Hematopoietic multipotent progenitor cell treated with erythropoietin and hydrocortisone succinate and interleukin-3 and kit ligand, for 8 days (in vitro differentiated cells): ENCODE measurements around the gene RANBP17.

Source experiments
- DNase-seq: peaks from one replicate; pipeline ENCODE4 v3.0.0-alpha.2; 2015

The RANBP17 gene

DNA sequence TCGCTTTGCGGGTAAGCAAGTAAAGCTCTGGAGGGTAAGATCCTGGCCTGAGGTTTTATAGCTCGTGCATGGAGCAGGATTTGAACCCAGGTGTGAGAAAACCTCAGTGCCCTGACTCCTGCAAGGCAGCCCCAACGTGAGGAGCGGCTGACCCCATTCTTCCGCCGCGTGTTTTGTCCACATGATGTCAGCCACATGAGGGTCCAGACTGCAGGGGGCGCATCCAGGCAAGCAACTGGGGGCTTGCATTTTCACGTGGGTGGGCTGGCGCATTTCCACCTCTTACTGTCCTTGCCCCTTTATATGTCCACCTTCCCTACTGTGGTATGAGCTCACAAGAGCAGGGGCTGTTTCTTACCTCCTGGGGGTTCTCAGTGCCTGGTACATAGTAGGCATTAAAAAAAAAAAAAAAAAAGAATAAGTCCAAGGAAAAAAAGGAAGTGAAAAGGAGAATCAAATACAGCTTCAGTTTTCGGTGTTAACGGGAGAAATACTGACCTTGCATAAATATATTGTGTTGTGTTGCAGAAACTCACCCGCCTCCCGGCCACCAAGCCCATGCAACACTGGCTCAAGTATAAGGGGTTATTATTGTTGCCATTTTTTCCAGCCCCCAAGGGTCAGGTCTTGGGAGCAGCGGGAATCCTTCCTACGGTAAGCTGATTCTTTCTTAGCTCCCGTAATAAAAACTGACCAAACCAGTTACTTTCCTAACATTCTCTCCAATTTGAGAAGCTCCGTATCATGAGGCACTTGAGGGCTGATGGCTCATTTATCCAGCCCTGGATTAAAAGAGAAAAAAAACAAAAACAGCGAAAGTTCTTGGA, 462.2 kb downstream of the RANBP17 start:
- DNase-seq: no peak

DNA sequence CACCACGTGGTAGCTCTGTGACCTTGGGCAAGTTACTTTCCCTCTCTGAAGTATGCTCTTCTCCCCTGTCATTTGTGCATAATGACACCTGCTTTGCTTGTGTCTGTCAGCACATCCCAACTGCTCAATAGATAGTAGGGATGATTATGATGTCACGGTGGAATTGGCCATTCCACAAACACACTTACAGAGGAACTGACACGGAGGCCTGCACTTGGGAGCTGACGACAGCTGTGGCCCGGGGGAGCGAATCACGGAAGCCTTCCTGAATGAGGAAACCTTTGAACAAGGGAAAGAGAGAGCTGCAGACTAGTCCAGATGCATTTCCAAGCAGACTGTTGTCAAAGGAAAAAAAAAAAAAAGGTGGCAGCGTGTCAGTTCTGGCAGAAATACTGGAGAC, 468.2 kb downstream of the RANBP17 start:
- no peak for DNase-seq

DNA sequence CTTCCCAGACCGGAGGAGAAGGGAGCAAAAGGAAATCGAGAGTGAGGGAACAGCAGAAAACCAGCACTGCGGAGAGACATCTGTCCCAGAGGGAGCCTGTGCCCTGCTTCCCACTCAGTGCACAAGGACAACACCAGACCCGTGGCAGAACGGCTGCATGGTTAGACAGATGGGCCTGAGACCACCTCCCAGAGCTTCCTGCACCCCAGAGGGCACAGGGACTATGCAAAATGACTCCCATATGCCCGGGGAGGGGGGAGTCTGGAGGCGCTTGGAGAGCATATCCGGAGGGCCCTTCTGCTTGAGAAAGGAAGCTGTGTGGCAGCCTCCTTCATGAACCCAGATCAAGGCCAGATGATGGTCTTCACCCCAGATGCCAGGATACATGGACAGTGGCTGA, 473.8 kb downstream of the RANBP17 start:
- no peak for DNase-seq

DNA sequence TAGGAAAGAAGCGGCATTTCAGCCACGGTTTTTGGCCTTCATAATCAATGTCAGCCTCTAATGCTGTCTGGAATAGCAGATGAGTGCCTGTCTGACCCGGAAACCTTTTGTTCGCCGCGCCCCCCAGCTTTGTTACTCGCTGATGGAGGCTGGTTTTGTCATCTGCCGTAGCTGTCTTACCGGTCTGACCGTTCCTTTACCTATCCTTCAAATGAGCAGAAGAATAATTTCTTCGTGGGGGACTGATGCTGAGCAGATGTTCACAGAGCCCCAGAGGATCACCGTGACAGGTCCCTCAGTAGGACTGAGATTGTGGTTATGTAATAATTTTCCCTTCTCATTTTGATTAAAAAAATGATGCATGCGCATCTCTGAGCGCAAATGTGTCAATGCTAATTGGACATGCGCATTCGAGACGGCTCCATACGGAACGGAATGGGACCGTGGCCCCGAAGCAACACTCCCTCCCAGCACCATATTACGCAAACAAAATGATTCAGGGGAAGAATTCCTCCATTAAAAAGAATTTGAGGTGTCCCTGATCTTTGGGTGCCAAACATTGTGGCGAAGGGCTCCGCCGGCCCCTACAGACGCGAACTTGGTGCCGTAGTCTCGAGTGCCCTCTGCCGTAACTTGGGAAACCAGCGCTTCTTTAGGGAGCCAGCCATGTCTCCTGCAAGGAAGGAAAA, 474.8 kb downstream of the RANBP17 start:
- DNase-seq: peak; percentile 70

DNA sequence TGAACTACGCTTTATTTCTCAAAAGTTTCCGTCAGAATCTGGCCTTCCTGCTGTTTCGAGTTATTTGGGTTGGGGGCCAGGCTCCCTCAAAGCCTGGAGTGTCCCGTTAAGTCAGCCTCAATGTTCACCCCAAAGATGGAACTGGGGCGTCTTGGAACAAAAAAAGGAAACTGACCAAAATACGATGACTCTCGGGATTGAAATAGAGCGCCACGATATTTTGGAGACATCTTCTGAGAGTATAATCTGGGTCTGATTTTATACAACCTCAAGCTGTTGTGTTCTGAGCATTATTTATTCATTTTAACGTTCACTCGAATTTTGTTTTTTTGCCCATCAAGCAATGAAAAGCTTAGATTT, 475.4 kb downstream of the RANBP17 start:
- no peak for DNase-seq

DNA sequence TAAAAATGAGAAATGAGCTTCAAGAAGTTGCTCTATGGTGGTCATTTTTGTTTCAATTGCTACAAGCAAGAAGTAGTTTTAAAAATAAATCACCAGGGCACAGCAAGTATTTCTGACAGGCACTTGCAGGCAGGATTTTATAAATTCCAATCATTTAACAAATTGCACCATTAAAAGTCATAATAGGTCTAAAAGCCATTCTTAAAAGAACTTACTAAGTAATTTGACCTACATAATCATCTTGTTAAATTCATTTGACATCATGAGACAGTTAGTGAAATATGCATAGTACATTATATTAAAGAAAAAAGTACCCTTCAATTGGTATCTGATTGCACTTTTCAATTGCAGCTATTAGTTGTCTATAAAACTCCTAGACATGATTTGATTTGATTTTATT, 478.2 kb downstream of the RANBP17 start:
- no peak for DNase-seq

DNA sequence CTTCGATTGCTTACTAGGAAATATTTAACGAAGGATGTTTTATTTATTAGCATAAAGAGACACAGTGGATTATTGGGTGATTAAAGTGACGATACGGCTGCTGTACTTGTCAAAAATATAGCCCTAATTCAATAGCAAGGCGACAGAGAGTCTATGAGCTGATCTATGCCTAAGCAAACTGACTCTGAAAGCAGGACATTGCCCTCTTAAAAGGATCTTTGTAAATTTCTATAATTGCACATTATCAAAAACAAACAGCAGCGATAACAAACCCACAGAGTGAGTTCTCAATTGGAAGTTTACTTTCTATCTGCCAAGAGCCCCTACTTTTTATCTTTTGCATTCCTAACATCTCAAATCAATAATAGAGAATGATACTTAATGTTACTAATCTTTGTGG, 478.7 kb downstream of the RANBP17 start:
- DNase-seq: no peak

DNA sequence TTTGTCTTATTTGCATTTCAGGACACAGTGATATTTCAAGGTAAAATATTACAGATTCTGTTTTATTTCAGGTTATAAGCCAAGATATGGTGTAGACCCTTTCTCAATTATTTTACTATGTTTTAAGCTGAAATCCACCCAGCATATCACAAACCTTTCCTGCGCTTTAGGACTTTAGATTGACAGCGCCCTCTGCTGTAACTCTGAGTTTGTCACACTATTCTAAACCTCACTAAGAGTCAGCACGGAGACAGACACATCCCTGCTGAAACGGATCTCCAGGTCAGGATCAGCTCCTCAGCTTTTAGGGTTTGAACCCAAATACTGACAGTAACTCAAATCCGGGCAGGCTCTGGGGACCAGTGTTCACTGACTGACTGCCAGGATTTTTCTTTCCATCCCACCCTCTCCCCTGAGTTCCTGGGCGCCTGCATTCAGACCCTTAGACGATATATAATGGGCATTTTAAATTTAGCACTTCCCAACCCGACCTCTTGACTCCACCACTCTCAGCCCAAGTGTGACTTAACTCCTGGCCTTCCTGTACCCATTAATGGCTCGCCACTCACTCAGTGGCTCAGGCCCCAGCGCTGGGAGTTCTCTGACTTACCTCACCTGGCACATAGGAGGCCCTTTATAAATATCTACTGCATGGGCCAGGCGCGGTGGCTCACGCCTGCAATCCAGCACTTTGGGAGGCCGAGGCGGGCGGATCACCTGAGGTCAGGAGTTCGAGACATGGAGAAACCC, 480.7 kb downstream of the RANBP17 start:
- peak; percentile 75 for DNase-seq

DNA sequence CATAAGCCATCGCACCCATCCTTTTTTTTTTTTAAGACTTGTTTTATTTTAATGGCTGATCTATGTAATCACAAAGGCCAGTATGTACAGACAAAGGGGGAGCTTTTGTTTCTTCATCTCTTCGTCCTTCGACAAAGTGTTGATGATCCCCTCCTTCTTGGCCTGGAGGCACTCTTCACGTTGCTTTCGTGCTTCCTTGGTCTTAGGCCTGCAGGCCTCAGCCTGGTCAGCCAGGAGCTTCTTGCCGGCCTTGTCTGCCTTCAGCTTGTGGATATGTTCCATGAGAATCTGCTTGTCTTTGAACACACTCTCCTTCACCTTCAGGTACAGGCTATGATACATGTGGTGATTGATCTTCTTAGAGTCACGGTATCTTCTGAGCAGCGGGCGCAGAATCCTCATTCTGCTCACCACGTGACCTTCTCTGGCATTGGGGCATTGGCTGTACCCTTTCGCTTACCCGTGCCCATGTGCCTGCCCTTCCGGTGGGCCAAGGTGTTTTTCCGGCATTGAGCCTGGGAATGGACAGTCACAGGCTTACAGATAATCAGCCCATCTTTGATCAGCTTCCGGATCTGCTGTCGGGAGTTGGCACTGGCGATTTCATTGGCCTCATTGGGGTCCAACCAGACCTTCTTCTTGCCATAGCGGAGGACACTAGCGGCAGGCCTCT, 483.3 kb downstream of the RANBP17 start:
- no peak for DNase-seq
